ENCODE results near the gene MPDZ.

DNA sequence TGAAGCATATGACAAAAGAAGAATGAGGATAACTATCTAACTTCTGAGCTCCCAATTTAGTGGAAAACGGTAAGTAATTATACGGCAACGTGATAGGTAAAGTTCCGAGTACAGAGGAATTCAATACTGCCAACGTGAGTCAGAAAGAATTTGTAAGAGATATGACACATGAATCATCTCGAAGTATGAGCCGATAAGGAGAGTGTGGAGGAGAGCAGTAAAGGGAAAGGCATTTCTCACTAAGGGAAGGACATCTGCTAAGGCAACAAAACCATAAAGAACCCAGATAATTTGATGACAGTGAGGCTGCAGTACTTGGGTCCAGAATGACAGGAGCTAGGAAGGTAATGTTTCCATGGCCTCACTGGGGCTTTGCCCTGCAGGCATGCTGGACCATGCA lies 11.0 kb downstream of the MPDZ start:
- TF ChIP-seq, protein P1, sequence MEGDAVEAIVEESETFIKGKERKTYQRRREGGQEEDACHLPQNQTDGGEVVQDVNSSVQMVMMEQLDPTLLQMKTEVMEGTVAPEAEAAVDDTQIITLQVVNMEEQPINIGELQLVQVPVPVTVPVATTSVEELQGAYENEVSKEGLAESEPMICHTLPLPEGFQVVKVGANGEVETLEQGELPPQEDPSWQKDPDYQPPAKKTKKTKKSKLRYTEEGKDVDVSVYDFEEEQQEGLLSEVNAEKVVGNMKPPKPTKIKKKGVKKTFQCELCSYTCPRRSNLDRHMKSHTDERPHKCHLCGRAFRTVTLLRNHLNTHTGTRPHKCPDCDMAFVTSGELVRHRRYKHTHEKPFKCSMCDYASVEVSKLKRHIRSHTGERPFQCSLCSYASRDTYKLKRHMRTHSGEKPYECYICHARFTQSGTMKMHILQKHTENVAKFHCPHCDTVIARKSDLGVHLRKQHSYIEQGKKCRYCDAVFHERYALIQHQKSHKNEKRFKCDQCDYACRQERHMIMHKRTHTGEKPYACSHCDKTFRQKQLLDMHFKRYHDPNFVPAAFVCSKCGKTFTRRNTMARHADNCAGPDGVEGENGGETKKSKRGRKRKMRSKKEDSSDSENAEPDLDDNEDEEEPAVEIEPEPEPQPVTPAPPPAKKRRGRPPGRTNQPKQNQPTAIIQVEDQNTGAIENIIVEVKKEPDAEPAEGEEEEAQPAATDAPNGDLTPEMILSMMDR (IDR thresholded peaks at IDR 0.05; ENCODE audit: borderline replicate concordance, extremely low read depth, low read length, poor library complexity, severe bottlenecking) = no peak
- TF ChIP-seq EZH2 (IDR thresholded peaks at IDR 0.05; ENCODE audit: borderline replicate concordance, low read depth, low read length, severe bottlenecking) = no peak
